GM21529 (cell line): ENCODE data around the gene PRDM1.

Experiments
- ATAC-seq: cut with Tn5 transposase; IDR thresholded peaks from one replicate; pipeline ENCODE4 v1.9.1; 2021; ENCODE audit not compliant: unreplicated experiment

The PRDM1 gene

DNA sequence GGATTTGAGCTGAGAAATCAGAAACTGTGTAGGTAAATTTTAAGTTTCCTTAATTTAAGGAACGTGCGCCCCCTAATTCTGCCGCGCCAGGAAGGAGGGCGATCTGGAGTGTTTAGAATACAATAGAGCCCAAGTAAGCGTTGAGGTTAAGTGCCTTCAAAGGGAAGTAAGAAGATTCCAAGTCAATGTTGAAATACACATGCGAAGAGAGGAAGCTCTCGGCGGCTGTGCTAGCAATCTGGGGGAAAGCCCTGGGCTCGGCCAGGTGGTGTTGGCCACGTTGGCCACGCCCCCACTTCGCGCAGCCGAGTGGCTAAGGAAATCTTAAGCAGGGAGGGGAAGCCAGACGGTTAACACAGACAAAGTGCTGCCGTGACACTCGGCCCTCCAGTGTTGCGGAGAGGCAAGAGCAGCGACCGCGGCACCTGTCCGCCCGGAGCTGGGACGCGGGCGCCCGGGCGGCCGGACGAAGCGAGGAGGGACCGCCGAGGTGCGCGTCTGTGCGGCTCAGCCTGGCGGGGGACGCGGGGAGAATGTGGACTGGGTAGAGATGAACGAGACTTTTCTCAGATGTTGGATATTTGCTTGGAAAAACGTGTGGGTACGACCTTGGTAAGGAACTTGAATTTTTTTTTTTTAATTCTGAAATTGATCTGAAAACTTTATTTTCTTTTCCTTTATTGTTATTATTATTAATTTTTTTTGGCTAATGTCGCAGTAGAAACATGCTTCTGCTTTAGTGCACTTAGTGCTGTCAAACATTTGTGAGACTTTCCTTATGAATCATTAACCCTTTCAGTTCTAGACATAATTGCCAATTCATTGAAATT, at the start of gene PRDM1:
TSS of gene PRDM1 (plus strand) at position 353 of the 830 bp plus-strand sequence. CDS start at position 571, 218 bp downstream.
- peak; percentile 79 for ATAC-seq

DNA sequence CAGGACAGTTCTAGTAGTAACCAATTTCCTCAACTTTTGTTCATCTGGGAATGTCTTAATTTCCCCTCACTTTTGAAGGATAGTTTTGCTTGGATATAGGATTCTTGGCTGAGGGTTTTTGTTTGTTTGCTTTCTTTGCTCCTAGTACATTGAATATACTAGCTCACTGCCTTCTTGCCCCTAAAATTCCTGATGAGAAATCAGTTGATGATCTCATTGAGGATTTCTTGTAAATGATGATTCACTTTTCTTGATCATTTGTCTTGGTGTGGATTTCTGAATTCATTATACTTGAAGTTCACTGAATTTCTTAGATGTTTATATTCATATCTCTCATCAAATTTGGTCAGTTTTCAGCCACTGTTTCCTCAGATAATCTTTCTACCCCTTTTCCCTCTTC, 49.1 kb upstream of the PRDM1 start:
- ATAC-seq, result no peak

DNA sequence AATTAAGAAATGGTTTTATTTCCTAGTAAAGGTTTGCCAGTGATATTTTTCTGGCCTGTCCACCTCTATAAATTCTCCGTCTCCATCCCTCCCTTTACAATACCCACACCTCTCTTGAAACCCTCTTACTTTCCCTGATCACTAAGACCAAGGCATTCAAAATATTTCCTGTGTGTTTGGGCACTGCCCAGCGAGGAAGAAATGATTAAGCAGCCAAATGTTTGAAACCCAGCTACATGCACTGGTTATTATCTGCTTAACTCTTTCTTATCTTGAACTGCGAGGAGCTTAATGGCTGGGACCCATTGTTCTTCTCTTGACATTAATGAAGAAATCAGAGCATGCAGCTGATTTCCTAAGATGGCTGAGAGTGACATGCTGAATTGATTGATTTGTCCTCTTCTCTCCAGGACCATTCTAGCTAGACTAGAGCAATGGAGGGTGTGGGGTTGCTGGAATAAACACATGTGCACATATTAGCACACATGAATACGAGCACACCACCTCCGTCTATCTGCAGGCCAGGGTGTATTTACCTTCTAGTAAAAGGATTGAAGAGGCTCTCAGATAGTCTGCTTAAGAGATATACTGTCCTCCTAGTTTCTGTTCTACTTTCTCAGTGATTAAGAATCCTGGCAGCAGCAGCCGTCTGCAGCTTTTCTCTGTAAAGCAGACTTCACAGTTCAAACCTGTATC, 46.1 kb upstream of the PRDM1 start:
- ATAC-seq, result no peak

DNA sequence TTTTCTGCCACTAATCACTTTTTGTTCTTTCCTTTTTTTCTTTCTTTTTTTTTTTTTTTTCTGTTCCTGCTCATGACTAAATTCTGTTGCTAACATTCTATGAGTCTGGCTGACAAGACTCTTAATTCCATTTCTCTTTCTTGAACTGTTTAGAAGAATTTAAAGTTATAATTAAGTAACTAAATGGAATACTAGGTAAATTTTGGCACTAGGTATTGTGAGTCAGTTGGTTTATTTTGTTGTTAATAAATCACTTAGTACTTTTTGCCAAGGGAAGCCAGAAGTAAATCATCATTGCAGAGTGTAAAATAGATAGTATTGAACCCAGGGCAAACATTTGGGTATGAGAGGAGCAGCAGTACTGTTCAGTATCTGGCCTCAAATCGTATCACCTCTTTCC, 42.0 kb upstream of the PRDM1 start:
- no peak for ATAC-seq

DNA sequence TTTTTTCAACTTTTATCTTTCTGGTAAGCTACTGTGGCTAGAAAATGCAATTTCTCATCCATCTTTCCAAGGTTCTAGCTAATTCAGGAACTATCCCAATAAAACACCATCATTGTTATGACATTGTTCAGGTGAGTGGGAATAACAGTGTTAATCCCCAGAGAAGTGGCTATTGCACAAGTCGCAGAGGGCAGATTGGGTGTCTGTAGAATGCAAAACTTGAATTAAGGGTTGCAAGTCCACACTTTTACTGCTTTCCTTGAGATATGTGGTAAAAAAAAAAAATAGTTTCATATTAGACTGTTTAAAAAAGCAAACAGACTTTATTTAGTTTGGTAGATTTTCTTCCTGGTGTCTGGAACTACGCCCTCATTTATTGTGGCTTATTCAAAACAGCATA, 41.1 kb upstream of the PRDM1 start:
- no peak for ATAC-seq

DNA sequence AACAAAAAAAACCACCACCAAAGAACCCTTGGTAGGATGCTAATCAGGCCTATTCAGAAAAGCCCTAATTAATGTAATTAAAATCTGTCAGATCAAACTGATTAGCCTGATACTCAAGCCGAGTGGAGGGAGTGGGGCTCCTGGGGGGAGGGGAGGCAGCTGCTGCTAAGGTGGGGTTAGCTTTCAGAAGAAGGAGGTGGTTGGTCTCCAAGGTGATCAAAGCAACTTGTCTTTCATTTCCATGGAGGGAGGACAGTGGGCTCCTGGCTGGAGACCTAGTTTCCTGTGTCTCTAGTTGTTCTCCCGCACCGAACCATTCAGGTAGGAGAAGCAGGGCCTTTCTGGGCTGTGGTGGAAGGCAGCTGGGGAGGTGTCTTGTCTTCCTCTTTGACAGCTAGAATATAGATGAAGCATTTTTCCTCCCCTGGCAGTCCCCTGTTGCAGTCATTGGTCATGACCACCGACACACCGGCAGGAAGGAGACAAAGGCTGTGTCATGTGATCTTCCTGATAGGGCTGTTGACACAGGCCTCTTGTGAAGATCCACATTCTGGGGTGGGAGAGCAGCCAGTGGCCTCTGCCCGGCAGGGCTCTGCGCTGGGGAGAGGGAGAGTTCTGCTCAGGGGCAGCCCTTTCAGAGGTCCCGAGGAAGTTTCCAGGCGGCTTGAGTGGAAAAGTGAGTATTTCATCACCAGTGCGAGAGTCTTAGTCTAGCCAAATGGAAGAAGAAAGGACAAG, 39.9 kb upstream of the PRDM1 start:
- no peak for ATAC-seq

DNA sequence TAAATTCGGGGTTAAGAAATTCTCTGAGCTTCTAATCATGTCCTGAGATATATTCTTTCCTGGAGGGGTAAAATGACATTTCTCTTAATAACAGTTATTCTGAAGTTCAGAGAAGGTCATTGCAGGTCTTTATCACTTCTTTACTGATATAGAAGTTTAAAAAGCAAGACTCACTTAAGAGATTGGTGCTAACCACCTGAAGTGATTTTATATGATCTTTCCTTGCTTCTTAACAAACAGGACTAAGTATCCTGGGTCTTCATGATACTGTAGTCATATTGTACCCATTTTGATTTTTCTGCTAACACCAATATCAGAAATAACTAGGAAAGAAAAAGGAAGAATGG, 39.3 kb upstream of the PRDM1 start:
- no peak for ATAC-seq

DNA sequence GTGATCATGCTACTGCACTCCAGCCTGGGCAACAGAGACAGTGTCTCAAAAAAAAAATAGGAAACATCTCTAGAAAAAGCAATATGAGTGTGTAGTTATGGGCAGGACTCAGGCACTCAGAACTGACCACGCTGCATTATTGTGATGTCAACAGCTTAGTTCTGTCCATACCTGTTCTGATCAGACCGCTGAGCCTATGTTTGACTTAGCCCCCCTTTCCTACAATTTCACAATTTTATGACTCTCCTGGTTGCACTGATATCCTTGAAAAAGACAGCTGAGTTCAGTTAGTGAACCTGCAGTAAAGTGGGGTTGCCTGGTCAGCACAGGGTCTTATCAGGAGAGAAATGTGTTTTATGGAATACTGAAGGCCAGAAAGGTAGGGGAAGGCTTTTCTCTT, 37.8 kb upstream of the PRDM1 start:
- no peak for ATAC-seq

DNA sequence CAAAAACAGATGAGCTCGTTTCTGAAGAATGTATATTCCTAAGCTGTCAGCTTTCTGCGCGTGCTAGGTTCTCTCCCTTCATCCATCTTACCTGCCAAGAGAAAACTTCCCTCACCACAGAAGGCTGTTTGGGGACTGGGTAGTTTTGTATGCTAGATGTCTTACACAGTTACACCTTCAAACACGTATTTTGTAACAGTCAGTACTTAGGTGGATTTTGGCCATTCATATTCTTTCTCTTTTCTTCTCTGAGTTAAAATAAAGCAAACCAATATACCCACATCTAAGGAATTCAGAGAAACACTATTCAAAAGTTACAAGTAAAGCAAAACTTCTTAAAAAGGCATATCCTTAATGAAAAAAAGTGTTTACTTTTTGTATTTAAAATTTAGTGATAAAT, 35.6 kb upstream of the PRDM1 start:
- ATAC-seq, result no peak

DNA sequence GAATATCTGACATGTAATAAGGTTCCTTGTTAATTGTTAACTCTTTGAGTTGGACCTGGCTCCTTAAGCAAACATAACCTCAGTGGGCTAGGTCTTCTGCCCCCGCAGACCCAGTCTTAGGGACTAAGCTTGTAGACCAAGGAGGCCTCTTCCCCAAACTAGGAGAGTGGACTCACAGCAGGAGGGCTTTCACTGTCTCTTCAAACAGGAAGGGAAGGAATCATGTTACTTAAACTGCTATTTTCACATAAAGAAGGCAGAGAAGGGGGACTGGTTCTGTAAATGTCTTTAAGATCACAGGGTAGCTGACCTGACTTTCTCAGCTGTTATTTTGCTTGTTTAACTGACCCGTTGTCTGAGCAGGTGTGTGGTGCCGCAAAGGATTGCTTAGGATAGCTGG, 34.9 kb upstream of the PRDM1 start:
- ATAC-seq, result no peak

DNA sequence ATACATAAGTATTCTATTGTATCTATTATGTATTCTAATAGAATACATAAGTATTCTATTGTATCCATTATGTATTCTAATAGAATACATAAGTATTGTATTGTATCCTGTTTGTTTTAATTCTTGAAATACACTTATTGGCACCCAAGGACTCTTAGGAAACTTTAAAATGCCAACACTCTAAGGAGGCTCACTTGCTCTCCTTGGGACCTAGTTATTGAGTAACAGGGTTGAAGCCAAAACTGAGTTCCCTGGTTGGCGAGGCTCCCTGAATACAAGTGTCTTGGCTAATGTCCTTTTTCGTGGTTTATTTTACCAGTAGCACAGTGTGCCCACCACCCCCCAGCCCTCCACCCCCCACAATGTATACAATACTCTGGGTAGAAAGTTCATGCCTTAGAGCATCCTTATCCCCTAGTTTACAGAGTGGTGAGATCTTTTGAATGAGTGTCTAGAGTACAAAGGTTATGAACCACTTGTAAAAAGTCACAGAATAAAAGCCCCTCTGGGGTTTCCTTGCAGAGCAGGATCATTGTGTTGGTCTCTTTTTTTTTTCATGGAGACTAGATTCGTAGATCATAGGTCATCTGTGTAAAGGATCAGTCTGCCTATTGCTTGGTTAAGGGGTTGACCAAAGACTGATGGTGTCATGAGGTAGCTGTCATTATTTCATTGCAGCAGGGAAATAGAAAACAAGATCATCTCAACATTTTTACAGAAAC, 32.5 kb upstream of the PRDM1 start:
- no peak for ATAC-seq

DNA sequence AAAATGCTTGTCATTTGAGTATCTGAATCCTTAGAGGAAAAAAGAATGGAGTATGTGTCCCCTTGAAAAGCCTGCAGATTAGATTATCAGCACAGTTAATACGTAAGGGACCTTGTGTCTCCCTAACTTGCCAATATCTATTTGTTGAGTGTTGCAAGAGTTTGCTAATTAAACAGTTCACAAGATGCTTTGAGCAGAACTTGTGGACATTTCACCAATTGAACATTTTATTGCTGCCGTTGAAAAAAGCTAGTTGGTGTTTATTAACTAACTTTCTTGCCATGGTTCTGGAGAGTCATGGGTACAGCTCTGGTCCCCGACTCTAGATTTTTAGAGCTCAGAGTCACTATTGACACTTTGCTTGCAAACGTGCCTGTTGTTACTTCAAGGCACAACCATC, 30.6 kb upstream of the PRDM1 start:
- no peak for ATAC-seq

DNA sequence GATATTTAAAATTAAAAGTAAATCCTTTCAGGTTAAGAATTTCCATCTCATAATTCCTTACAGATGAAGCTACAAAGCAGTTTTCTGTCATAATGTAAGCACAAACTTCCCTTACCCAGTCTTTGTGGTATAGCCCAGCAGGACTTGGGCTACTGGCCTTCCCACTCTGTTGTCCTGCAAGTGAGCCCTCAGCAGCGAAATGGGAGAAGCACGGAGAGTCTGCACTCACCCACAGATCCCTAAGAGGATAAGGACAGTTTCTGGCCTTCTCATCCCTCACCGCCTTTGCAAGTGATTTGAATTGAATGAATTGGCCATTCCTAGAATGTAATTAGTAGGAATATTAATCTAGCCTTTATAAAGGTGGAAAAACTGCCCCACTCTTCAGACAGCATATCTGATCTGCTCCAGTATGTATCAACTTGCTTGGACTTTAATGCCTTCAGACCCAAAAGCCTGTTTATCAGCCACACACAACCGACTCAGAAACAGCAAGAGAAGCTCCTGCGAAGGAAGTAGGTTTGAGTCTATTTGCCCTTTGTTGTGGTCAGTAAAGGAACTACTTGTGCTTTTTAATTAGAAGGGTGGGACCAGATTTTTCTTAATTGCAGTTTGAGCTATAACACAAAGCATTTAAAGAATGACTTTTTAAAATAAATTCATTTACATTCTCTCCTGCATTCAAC, 29.9 kb upstream of the PRDM1 start:
- ATAC-seq, result no peak

DNA sequence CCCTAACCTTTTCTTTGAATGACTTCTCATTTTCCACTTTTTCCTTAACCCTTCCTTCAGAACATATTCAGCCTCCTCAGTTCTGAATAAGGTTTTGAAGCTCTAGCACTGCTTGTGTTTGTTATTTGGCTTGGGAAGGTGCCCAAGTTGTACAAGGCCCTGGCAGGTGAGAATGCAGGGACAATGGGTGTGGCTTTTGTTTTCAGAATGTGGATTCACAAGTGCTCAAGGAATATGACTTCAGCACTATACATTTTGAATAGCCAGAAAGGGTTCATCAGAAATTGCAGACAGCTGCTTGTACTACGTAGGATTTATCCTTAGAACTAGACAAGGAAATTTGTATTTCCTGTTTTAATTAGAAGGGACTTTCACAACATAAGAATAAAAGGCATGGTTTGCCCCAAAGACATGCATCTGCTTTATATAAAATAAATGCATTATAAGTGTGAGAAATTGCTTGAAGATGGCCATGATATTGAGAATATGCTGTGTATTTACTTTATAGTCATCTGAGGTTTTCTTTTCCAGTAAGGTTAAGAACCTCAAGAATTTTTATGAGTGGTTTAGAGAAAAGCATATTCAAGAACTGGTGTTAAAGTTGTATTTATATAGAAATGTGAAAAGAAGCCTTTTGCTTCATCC, 29.3 kb upstream of the PRDM1 start:
- no peak for ATAC-seq

DNA sequence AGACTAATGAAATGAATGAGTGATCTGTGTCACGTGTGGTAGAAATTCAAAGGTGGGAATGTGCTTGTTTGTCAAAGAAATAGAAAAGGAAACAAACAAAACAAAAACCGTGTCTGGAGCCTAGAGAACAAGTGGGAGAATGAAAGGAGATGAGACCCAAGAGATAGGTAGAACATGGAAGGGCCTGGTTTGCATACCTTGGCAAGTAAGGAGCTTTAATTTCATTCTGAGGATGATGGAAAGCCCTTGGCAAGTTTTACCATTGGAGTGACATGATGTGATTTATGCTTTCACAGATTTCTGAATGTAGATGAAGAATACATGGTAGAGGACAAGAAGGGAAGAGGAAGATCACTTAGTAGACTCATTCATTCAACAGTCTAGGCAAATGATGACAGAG, 26.8 kb upstream of the PRDM1 start:
- no peak for ATAC-seq

DNA sequence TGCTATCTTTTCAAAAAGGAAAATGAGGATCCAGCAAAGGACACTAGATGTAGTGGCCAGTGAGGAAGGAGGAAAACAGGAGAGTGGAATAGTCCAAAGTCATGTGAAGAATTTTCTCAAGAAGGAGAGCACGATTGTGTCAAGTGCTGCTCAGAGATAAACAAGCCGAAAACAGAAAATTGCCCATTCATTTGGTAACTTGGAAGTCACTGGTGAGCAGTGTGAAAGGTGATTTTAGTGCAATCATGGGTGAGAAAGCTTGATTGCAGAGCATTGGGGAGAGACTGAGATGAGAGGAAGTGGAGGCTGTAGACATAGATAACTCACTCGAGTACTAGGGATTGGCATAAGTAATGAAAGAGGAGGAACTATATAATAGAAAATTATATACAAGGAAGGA, 26.0 kb upstream of the PRDM1 start:
- no peak for ATAC-seq

DNA sequence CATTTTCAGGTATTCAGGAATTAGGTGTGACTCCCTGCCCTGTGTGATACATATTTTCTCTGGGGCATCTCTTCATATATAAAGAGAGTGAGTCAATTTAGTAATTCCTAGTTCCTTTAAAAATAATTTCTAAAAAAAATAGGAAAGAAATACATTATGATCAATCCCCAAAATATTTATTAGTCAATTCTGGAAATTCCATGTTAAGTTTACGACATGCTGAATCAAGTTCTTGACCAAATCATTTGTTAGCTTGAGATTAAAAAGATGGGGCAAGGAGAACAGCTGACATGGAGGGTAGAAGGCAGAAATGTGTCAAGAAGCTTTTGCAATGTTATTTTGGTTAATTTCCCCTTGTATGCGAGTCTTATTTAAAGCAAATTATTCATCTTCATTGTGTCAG, 22.7 kb upstream of the PRDM1 start:
- no peak for ATAC-seq

DNA sequence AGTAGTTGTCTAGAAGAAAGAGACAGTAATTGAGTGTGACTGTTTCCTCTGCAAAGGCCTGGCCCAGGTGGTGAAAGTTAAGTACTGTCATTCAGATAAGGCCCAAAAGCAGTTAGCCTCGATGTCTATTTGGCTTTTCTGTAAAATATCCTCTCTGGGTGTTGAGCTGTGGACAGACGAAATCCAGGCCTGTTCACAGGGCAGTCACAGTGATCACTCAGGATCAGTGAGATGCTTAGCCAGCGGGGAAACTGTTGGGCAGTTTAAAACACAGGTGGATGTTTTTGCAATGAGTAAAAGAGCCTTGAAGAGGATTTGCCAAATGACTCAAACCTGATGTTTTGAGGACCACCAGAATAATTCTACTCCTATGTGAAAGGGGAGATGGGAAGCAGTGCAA, 22.0 kb upstream of the PRDM1 start:
- no peak for ATAC-seq

DNA sequence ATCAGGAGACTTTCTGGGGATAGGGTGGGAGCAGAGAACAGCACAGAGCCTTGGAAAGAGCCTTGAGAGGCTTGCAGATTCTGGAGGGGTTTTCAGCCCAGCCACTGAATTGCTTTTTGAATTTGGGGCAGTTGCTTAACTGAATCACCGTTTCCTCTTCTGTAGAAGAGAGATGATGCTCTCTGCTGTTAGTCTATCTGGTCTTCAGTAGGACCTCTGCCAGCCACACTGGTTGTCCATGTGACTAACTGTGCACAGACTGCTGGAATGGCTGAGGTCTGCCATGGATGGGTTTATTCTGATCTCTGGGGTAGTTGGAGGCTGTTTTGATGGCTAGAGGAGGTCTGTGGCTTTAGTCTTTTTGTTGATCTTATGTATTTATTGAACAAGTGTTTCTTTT, 21.4 kb upstream of the PRDM1 start:
- no peak for ATAC-seq

DNA sequence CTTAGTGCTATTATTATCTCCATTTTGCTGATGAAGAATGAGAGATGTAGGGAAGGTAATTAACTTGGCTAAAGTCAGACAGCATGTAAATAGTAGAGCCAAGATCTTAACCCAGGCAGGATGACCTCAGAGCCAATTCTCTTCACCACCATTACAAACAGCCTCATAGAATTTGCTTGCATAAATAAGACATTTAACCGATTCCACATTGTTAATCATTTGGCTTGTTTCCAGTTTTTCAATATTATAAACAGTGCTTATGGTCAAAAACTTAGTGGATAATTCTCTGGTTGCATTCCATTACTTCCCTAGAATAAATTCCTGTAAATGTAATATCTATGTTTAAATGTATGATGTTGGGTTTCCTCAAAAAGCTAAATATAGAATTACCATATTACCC, 19.1 kb upstream of the PRDM1 start:
- ATAC-seq, result no peak
